H9 (cell line): ENCODE measurements around the gene PRTFDC1. TPM values are rescaled to one million over a fixed set of nuclear protein-coding genes. Genes with fewer than 3 reads are reported as not detected.

Source experiments
- DNase-seq: peaks from one replicate; pipeline ENCODE4 v3.0.0-alpha.2; 2017
- H2AFZ ChIP-seq: one replicate; pipeline ENCODE4 v1.6.1; 2013; ENCODE audit warnings: mild to moderate bottlenecking, low read length, control low read depth, moderate library complexity
- H2AK5ac ChIP-seq: 2 replicates; pipeline ENCODE4 v1.6.1; 2013; ENCODE audit warnings: low read length, control low read depth, mixed read lengths; ENCODE audit not compliant: insufficient read length
- H2BK120ac ChIP-seq: one replicate; pipeline ENCODE4 v1.6.1; 2013; ENCODE audit warnings: low read depth, mild to moderate bottlenecking, low read length, control low read depth, inconsistent platforms; ENCODE audit not compliant: poor library complexity, severe bottlenecking
- H2BK12ac ChIP-seq: 2 replicates; pipeline ENCODE4 v1.6.1; 2013; ENCODE audit warnings: low read length, control low read depth, mixed read lengths, low read depth; ENCODE audit not compliant: insufficient read length
- H2BK15ac ChIP-seq: 2 replicates; pipeline ENCODE4 v1.6.1; 2013; ENCODE audit warnings: low read depth, low read length, control low read depth
- H2BK20ac ChIP-seq: one replicate; pipeline ENCODE4 v1.6.1; 2013; ENCODE audit warnings: low read depth, mild to moderate bottlenecking, low read length, control low read depth, inconsistent platforms; ENCODE audit not compliant: poor library complexity, severe bottlenecking
- H2BK5ac ChIP-seq: 2 replicates; pipeline ENCODE4 v1.6.1; 2013; ENCODE audit warnings: low read length, control low read depth, mixed read lengths; ENCODE audit not compliant: insufficient read length
- H3K14ac ChIP-seq: 2 replicates; pipeline ENCODE4 v1.6.1; 2013; ENCODE audit warnings: low read length, control low read depth; ENCODE audit not compliant: insufficient read depth
- H3K18ac ChIP-seq: 2 replicates; pipeline ENCODE4 v1.6.1; 2013; ENCODE audit warnings: low read depth, mild to moderate bottlenecking, mixed read lengths, low read length, control low read depth; ENCODE audit not compliant: insufficient read length
- H3K23ac ChIP-seq: 2 replicates; pipeline ENCODE4 v1.6.1; 2013; ENCODE audit warnings: low read length, control low read depth, mixed read lengths, low read depth; ENCODE audit not compliant: insufficient read length
- H3K23me2 ChIP-seq: 2 replicates; pipeline ENCODE4 v1.6.1; 2013; ENCODE audit warnings: low read depth, mild to moderate bottlenecking, mixed read lengths, low read length, control low read depth; ENCODE audit not compliant: insufficient read length, poor library complexity, severe bottlenecking
- H3K27ac ChIP-seq: 2 replicates; pipeline ENCODE4 v1.5.1; 2013; ENCODE audit warnings: low read length, control low read depth, mixed read lengths, low read depth; ENCODE audit not compliant: insufficient read length
- H3K27me3 ChIP-seq: 2 replicates; pipeline ENCODE4 v1.6.1; 2013; ENCODE audit warnings: low read length, control low read depth, inconsistent platforms; ENCODE audit not compliant: insufficient read depth
- H3K4ac ChIP-seq: 2 replicates; pipeline ENCODE4 v1.6.1; 2013; ENCODE audit warnings: low read depth, mild to moderate bottlenecking, control low read depth, inconsistent platforms, low read length, moderate library complexity
- H3K4me1 ChIP-seq: 2 replicates; pipeline ENCODE4 v1.6.1; 2013; ENCODE audit warnings: low read length, control low read depth, inconsistent platforms; ENCODE audit not compliant: insufficient read depth
- H3K4me2 ChIP-seq: 2 replicates; pipeline ENCODE4 v1.6.1; 2013; ENCODE audit warnings: low read length, control low read depth, mixed read lengths; ENCODE audit not compliant: insufficient read length, insufficient read depth
- H3K56ac ChIP-seq: 2 replicates; pipeline ENCODE4 v1.6.1; 2013; ENCODE audit warnings: low read depth, mild to moderate bottlenecking, mixed read lengths, low read length, control low read depth; ENCODE audit not compliant: insufficient read length
- H3K79me1 ChIP-seq: 2 replicates; pipeline ENCODE4 v1.6.1; 2013; ENCODE audit warnings: low read depth, mild to moderate bottlenecking, moderate library complexity, low read length, control low read depth, inconsistent platforms; ENCODE audit not compliant: insufficient read depth, poor library complexity, severe bottlenecking
- H3K79me2 ChIP-seq: 2 replicates; pipeline ENCODE4 v1.6.1; 2013; ENCODE audit warnings: low read length, control low read depth, inconsistent platforms; ENCODE audit not compliant: insufficient read depth
- H3K9ac ChIP-seq: 2 replicates; pipeline ENCODE4 v1.6.1; 2013; ENCODE audit warnings: low read length, control low read depth, mixed read lengths; ENCODE audit not compliant: insufficient read length; ENCODE audit errors: extremely low read depth
- H3K9me3 ChIP-seq: one replicate; pipeline ENCODE4 v1.6.1; 2013; ENCODE audit warnings: low read depth, low read length, inconsistent platforms; ENCODE audit not compliant: control insufficient read depth
- H3T11ph ChIP-seq: one replicate; pipeline ENCODE4 v1.6.1; 2013; ENCODE audit warnings: mild to moderate bottlenecking, low read length, control low read depth, inconsistent platforms
- H4K20me1 ChIP-seq: one replicate; pipeline ENCODE4 v1.6.1; 2013; ENCODE audit not compliant: control insufficient read depth, insufficient read length, insufficient read depth
- H4K5ac ChIP-seq: 2 replicates; pipeline ENCODE4 v1.6.1; 2013; ENCODE audit warnings: low read depth, mild to moderate bottlenecking, mixed read lengths, low read length, control low read depth; ENCODE audit not compliant: insufficient read length
- H4K8ac ChIP-seq: replicated peaks from 2 replicates; pipeline ENCODE4 v1.6.1; 2013; ENCODE audit warnings: low read length, control low read depth, mixed read lengths, low read depth; ENCODE audit not compliant: insufficient read length
- H4K91ac ChIP-seq: 2 replicates; pipeline ENCODE4 v1.6.1; 2013; ENCODE audit warnings: low read depth, mild to moderate bottlenecking, moderate library complexity, mixed read lengths, low read length, control low read depth; ENCODE audit not compliant: insufficient read length
- H3K27ac Mint-ChIP-seq, 3 experiments: 2 replicates in 2 of 3; 3 replicates in 1 of 3; pipeline ENCODE4 v1.8.0; 2020 to 2021; ENCODE audit warnings: mixed read lengths in 3 of 3, mild to moderate bottlenecking in 1 of 3, moderate library complexity in 1 of 3
- H3K27me3 Mint-ChIP-seq: 2 replicates; pipeline ENCODE4 v1.8.0; 2021; ENCODE audit warnings: low read depth, mild to moderate bottlenecking, moderate library complexity, mixed read lengths
- H3K36me3 Mint-ChIP-seq, 3 experiments: 2 replicates in 2 of 3; 3 replicates in 1 of 3; pipeline ENCODE4 v1.8.0; 2020 to 2021; ENCODE audit warnings: low read depth in 3 of 3, mixed read lengths in 3 of 3; ENCODE audit not compliant: insufficient read depth in 1 of 3
- H3K4me1 Mint-ChIP-seq, 2 experiments: 2 replicates each; pipeline ENCODE4 v1.8.0; 2020; ENCODE audit warnings: mixed read lengths in 2 of 2
- H3K4me3 Mint-ChIP-seq, 2 experiments: 2 replicates in 1 of 2; 3 replicates in 1 of 2; pipeline ENCODE4 v1.8.0; 2020 to 2021; ENCODE audit warnings: mild to moderate bottlenecking in 2 of 2, mixed read lengths in 2 of 2, moderate library complexity in 1 of 2
- H3K9me3 Mint-ChIP-seq, 2 experiments: 2 replicates in 1 of 2; 3 replicates in 1 of 2; pipeline ENCODE4 v1.8.0; 2020; ENCODE audit warnings: mild to moderate bottlenecking in 2 of 2, mixed read lengths in 2 of 2, moderate library complexity in 1 of 2
- WGBS: extraction: QIAGEN DNeasy Blood & Tissue Kit; methylation state at CpG from one replicate; pipeline ENCODE4 v1.1.7; 2013; ENCODE audit warnings: missing lambda C conversion rate, low lambda C conversion rate, mixed read lengths; ENCODE audit not compliant: insufficient read length; ENCODE audit errors: extremely low coverage; 5-methylcytosine and 5-hydroxymethylcytosine counted together
- total RNA-seq: library from RNA; stranded (reverse); gene quantifications from 2 replicates; pipeline ENCODE4 v1.2.1, GENCODE V29; 2021
- TF ChIP-seq, protein P1 (sequence below): fragments of 200-600 bp; sonication (generic); conservative IDR thresholded peaks from 3 replicates; pipeline ENCODE4 v1.8.0; 2021; ENCODE audit warnings: antibody characterized with exemption, mild to moderate bottlenecking

The PRTFDC1 gene
- total RNA-seq, 1 experiment from 2014 or later = 7.5 TPM

- Histone ChIP-seq H3K18ac (no peak overlapping the region), H3K9ac (no peak overlapping the region), H3T11ph (no peak overlapping the region), H3K23ac (no peak overlapping the region), H3K9me3 (no peaks in the 10 kb centered on the region), H4K91ac (no peak overlapping the region), H4K20me1 (no peaks in the 10 kb centered on the region), H2BK20ac (no peak overlapping the region), H3K27ac (no peak overlapping the region), H2AK5ac (no peak overlapping the region), H3K4me1 (no peaks in the 10 kb centered on the region), H3K79me2 (no peaks in the 10 kb centered on the region), H2BK5ac (no peak overlapping the region), H2AFZ (no peak overlapping the region), H3K79me1 (no peaks in the 10 kb centered on the region), H3K4ac (no peak overlapping the region), H4K8ac (no peak overlapping the region), H3K27me3 (no peaks in the 10 kb centered on the region), H3K14ac (no peak overlapping the region), H4K5ac (no peak overlapping the region), H3K23me2 (no peaks in the 10 kb centered on the region), H2BK15ac (no peak overlapping the region), H2BK120ac (no peak overlapping the region), H3K56ac (no peak overlapping the region), H2BK12ac (no peak overlapping the region), H3K4me2 (no peak overlapping the region)
- no peak overlapping the region for H3K4me3 Mint-ChIP-seq
- WGBS = no CpG with 5 or more reads among the region's 4 CpGs
- no peak for DNase-seq
- TF ChIP-seq, protein P1, sequence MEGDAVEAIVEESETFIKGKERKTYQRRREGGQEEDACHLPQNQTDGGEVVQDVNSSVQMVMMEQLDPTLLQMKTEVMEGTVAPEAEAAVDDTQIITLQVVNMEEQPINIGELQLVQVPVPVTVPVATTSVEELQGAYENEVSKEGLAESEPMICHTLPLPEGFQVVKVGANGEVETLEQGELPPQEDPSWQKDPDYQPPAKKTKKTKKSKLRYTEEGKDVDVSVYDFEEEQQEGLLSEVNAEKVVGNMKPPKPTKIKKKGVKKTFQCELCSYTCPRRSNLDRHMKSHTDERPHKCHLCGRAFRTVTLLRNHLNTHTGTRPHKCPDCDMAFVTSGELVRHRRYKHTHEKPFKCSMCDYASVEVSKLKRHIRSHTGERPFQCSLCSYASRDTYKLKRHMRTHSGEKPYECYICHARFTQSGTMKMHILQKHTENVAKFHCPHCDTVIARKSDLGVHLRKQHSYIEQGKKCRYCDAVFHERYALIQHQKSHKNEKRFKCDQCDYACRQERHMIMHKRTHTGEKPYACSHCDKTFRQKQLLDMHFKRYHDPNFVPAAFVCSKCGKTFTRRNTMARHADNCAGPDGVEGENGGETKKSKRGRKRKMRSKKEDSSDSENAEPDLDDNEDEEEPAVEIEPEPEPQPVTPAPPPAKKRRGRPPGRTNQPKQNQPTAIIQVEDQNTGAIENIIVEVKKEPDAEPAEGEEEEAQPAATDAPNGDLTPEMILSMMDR = no peak
- H3K4me1 Mint-ChIP-seq = peaks cover 3 to 10% of the 10 kb centered on the region in 2 experiments
- no peaks in the 10 kb centered on the region for H3K27me3 Mint-ChIP-seq
- no peaks in the 10 kb centered on the region for H3K36me3 Mint-ChIP-seq
- no peak overlapping the region for H3K27ac Mint-ChIP-seq
- no peaks in the 10 kb centered on the region; a peak in 1 of 5 replicates for H3K9me3 Mint-ChIP-seq
Observed at GRCh38 chr10:24979685-24980084, 27.3 kb upstream of the PRTFDC1 start.
